Measurements from ENCODE around the gene MSTN.

The MSTN gene

GRCh38 chr2:190103144-190103543 lies 40.6 kb upstream of the MSTN start:
- DNase-seq (ENCODE audit: low read depth), result no peak
- no peak overlapping the region for H3K4me3 ChIP-seq (ENCODE audit: low read length)
- no peak for TF ChIP-seq CTCF (conservative IDR thresholded peaks at IDR 0.05; ENCODE audit: low read length)

GRCh38 chr2:190099890-190100697 lies 37.6 kb upstream of the MSTN start:
- TF ChIP-seq CTCF (conservative IDR thresholded peaks at IDR 0.05; ENCODE audit: low read length), result no peak
- DNase-seq (ENCODE audit: low read depth), result no peak
- H3K4me3 ChIP-seq (ENCODE audit: low read length), result no peak overlapping the region

- H3K4me3 ChIP-seq (ENCODE audit: low read length), result no peak overlapping the region
- no peak for TF ChIP-seq CTCF (conservative IDR thresholded peaks at IDR 0.05; ENCODE audit: low read length)
- DNase-seq (ENCODE audit: low read depth), result peak; percentile 21
These were observed 36.3 kb upstream of the MSTN start for GRCh38 chr2:190098851-190099250.

GRCh38 chr2:190097115-190097514 lies 34.6 kb upstream of the MSTN start:
- no peak overlapping the region for H3K4me3 ChIP-seq (ENCODE audit: low read length)
- no peak for TF ChIP-seq CTCF (conservative IDR thresholded peaks at IDR 0.05; ENCODE audit: low read length)
- no peak for DNase-seq (ENCODE audit: low read depth)

GRCh38 chr2:190094316-190094871 lies 31.9 kb upstream of the MSTN start:
- TF ChIP-seq CTCF (conservative IDR thresholded peaks at IDR 0.05; ENCODE audit: low read length), result no peak
- no peak for DNase-seq (ENCODE audit: low read depth)
- H3K4me3 ChIP-seq (ENCODE audit: low read length), result no peak overlapping the region

- peak; percentile 38 for DNase-seq (ENCODE audit: low read depth)
- H3K4me3 ChIP-seq (ENCODE audit: low read length), result no peak overlapping the region
- TF ChIP-seq CTCF (conservative IDR thresholded peaks at IDR 0.05; ENCODE audit: low read length), result no peak
These were observed 31.3 kb upstream of the MSTN start for GRCh38 chr2:190093793-190094192.

GRCh38 chr2:190090148-190090547 lies 27.6 kb upstream of the MSTN start:
- H3K4me3 ChIP-seq (ENCODE audit: low read length), result no peak overlapping the region
- DNase-seq (ENCODE audit: low read depth), result no peak
- no peak for TF ChIP-seq CTCF (conservative IDR thresholded peaks at IDR 0.05; ENCODE audit: low read length)
